HK-2 (cell line): Measurements from ENCODE around the gene AQP11.
"Not testable (repeated sequence)": the region's sequence is repeated elsewhere in the genome, so short reads cannot be mapped to it uniquely, and the experiment has no call there.

Source experiments
- DNase-seq: peaks from one replicate; pipeline ENCODE4 v3.0.0-alpha.2; 2018; ENCODE audit not compliant: unreplicated experiment

Gene AQP11

GRCh38 chr11:77593883-77594282 is 4.1 kb downstream of the AQP11 start:
- no peak for DNase-seq

GRCh38 chr11:77596626-77597025 is 6.9 kb downstream of the AQP11 start:
- DNase-seq, result no peak

- DNase-seq, result no peak
These were observed 8.4 kb downstream of the AQP11 start for GRCh38 chr11:77598195-77598594.

DNA sequence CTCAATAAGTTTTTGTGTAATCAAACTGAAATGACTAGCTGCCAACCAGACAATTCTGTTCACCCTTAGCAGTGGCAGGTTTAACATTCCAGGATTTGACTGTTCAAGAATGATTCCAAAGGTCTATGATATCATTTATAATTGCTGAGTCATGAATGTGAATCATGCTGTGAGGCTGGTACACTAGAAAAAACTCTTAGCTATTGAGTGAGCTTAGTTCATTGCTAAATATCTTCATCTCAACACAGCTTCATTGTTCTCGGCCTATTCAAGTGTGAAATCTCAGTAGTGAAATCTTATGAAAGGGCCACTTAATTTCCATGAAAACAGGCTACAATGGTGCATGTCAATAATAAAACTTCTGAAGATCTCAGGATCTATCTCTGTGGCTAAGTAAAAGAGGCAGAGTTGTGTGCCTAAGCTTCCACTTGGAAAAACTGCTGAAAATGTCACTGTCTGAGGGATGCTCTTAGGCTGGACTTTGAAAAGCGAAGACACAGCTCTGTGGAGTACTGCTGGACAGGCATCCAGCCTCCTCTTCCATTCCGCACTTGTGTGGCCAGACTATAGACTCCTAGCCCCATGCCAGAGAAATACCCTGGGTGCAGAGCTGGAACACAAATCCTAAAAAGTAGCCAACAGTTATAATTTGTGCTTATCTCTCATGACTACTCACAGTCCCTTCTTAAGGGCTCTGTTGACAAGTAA is 12.8 kb downstream of the AQP11 start:
- no peak for DNase-seq

DNA sequence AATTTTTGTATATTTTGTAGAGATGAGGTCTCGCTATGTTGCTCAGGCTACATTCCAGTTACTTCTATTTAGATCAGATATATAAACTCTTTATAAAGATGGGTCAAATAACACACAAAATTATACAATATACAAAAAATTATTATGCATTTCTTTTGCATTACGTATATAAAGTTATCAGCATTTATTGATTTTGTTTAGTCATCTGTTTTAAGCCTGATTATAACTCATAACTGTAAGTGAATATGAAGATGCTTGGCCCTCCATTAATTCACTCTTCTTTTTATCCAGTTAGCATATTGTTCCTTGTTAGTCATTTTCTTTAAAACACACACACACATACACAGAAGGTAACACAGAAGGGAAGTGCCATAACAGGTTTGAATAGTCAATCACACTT is 14.5 kb downstream of the AQP11 start:
- no peak for DNase-seq

DNA sequence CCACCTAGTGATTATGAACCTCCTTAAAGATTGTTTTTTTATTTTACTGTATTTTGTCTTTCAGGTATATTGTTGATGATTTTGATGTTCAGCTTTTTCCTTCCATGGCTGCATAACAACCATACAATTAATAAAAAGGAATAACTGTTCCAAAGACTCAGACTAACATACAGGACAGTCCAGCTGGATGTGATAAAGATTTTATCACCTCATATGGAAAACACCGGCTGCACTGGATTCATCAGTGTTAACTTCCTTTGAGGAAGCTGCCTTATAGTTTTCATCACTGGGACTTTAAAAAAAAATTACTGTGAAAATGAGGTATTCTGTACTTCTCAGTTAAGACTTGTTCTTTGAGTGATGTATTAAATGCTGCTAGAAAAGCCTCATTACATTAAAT is 19.5 kb downstream of the AQP11 start:
- DNase-seq, result no peak

DNA sequence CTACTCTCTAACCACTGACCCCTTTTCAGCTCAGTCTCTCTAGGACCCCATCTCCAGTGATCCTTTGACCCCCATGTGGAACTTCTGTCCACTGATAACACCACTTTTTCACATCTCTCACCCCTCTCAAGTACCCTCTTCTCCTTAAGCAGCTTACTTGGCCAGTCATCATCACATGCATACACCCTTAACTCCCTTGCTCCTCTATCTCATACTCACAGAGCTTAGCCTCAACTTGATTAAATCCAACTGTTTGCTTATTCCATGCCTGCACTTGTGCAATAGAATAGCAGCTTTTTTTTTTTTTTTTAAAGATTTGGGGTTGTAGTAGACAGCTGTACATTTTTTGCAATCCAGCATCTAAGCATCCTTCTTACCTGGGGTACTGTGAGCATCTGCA is 22.2 kb downstream of the AQP11 start:
- DNase-seq, result no peak

- no peak for DNase-seq
These were observed 28.1 kb downstream of the AQP11 start for GRCh38 chr11:77617892-77618291.

GRCh38 chr11:77619576-77620198 is 29.9 kb downstream of the AQP11 start:
- DNase-seq, result no peak

DNA sequence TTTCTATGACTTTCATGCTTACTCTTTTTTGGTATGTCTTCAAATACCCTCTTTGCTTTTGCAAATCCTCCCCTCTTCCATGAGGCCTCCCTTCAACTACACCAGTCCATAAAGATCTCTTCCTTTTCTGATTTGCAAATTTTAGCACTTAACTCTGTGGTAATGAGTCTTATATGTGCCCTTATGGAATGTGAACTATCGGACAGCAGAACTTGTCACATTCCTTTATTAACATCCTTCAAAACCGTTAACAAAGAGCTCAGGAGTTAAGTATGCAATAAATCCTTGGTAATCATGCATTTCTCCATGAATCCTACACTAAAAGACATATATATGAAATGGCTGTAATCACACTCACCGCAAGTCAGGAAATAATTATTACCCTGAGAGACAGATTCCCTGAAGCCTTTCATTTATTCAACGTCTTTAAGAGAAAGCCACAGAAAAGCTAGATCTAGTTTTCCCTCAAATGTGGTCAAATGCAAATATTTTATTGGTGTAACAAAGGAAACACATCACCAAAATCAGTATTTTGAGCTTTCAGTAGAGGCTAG is 40.5 kb downstream of the AQP11 start:
- no peak for DNase-seq

DNA sequence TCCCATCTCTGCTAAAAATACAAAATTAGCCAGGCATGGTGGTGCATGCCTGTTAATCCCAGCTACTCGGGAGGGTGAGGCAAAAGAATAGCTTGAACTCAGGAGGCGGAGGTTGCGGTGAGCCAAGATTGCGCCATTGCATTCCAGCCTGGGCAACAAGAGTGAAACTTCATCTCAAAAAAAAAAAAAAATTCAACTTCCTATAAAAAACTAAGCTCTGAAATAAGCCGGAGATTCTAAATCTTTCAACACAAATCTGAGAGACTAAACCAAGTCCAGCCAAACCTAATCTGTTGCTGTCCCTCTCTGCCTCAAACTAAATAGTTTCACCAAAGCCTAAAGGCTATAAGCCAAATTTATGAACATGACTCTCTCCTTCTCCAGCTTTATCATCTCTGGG is 44.2 kb downstream of the AQP11 start:
- DNase-seq, result not testable (repeated sequence)

DNA sequence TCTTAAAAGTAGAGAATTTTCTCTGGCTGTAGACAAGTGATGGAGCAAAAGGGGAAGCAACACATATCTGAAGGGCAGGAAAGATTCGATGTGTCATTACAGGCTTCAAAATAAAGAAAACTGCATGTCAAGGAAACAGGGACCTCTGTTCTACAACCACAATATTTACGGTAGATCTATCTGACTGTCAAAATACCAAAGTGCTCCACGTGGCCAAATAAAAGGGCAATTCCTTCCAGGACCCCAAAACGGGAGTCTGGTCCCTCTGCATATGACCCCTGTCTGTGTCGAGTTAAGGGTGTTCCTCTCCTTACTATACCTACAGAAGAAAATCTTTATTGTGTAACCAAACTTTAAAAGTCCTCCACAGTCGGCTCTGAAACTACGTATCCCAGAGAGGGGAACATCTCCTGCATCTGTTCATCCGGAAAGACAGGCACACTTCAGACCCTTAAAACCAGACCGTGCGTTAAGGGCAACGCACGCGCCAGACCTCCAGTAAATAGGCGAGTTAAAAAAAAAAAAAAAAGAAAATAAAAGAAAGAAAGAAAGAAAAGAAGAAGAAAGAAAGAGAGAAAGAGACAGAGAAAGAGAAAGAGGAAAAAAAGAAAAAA is 47.1 kb downstream of the AQP11 start:
- DNase-seq, result no peak

GRCh38 chr11:77637345-77638165 is 47.8 kb downstream of the AQP11 start, which contains the start of gene CLNS1A:
CLNS1A (minus strand) TSS chr11:77637794; CDS start chr11:77637714, 80 bp downstream.
- DNase-seq, result peak; percentile 78

- DNase-seq, result no peak
These were observed 52.5 kb downstream of the AQP11 start for GRCh38 chr11:77642228-77642627.

DNA sequence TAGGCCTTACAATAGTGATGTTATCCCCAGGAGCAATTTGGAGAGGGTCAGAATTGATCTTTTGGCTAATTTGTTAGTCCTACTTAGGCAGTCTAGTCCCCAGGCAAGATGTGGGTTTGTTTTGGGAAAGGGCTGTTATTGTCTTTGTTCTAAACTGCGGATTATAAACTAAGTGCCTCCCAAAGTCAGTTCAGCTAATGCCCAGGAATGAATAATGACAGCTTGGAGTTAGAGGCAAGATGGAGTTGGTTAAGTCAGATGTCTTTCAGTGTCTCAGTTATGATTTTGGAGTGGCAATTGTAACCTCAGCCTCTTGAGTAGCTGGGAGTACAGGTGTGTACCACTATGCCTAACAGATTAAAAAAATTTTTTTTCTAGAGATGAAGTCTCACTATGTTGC is 55.1 kb downstream of the AQP11 start:
- DNase-seq, result no peak

GRCh38 chr11:77647654-77648305 is 58.0 kb downstream of the AQP11 start:
- no peak for DNase-seq

GRCh38 chr11:77650123-77650522 is 60.4 kb downstream of the AQP11 start:
- DNase-seq, result no peak

DNA sequence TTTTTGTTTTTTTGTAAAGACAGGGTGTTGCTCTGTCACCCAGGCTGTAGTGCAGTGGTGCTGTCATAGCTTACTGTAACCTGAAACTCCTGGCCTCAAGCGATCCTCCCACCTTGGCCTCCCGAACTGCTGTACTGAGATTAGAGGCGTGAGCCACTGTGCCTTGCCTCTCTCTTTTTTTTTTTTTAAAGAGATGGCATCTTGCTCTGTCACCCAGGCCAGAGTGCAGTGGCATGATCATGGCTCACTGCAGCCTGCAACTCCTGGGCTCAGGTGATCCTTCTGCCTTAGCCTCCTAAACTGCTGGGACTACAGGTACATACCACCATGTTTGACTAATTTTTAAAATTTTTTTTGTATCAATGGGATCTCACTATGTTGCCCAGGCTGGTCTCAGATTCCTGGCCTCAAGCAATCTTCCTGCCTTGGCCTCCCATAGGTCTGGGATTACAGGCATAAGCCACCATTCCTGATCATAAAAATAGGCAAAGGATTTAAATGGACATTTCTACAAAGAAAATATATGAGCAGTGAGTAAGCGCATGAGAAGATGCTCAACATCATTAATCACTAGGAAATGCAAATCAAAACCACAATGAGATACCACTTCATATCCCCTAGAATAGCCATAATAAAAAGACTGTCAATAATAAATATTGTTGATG is 65.1 kb downstream of the AQP11 start:
- DNase-seq, result no peak

- no peak for DNase-seq
These were observed 66.6 kb downstream of the AQP11 start for GRCh38 chr11:77656362-77656761.

GRCh38 chr11:77658213-77659013 is 68.7 kb downstream of the AQP11 start:
- DNase-seq, result no peak
